GM12878 (cell line): ENCODE data around the gene FOXP1. TPM values are rescaled to one million over a fixed set of nuclear protein-coding genes. Genes with fewer than 3 reads are reported as not detected.

Experiments used
- CBX3 ChIP-seq: fragments of 200-600 bp; sonication (generic); IDR thresholded peaks from 2 replicates; pipeline ENCODE4 v1.6.1; 2016; ENCODE audit warnings: low read depth, borderline replicate concordance
- CEBPZ ChIP-seq: fragments of 150-350 bp; IDR thresholded peaks from 2 replicates; pipeline ENCODE4 v1.6.1; 2016; ENCODE audit warnings: low read depth, low read length
- FOS ChIP-seq: IDR thresholded peaks from 3 replicates; pipeline ENCODE4 v1.6.1; 2011; ENCODE audit warnings: borderline replicate concordance; ENCODE audit not compliant: insufficient read length; ENCODE audit errors: extremely low read depth
- MTA2 ChIP-seq: fragments of 450-650 bp; IDR thresholded peaks from 2 replicates; pipeline ENCODE4 v1.6.1; 2016; ENCODE audit warnings: low read depth, mild to moderate bottlenecking, moderate library complexity
- NBN ChIP-seq: fragments of 450-650 bp; IDR thresholded peaks from 2 replicates; pipeline ENCODE4 v1.6.1; 2016
- NR2F1 ChIP-seq: fragments of 450-650 bp; conservative IDR thresholded peaks from 2 replicates; pipeline ENCODE4 v1.6.1; 2017; ENCODE audit warnings: mild to moderate bottlenecking
- TAF1 ChIP-seq: IDR thresholded peaks from 2 replicates; pipeline ENCODE4 v1.6.1; 2011; ENCODE audit warnings: mild to moderate bottlenecking, low read depth, low read length, borderline replicate concordance
- ZBTB11 ChIP-seq: fragments of 450-650 bp; formaldehyde crosslinking; IDR thresholded peaks from 2 replicates; pipeline ENCODE4 v1.5.0; 2022; ENCODE audit warnings: mild to moderate bottlenecking, missing genetic modification characterization
- ZNF384 ChIP-seq: IDR thresholded peaks from 2 replicates; pipeline ENCODE4 v1.6.1; 2012; ENCODE audit warnings: low read depth, mild to moderate bottlenecking, low read length, improper control_type of control experiment, borderline replicate concordance
- polyA plus RNA-seq, 11 experiments: library from polyadenylated mRNA; depleted of rRNA in 4 of 11; unstranded in 6 of 11; stranded (reverse) in 5 of 11; fragments of >200 nt; fragmentation: Nextera tagmentation in 4 of 11; fragmentation: Illumina TruSeq in 1 of 11; extraction: Ambion mirVana in 4 of 11; extraction: Trizol in 1 of 11; gene quantifications; 1 replicate in 1 of 11; 2 replicates in 10 of 11; pipeline versions ENCODE4 v1.2.1 to v1.2.3, GENCODE V29; 2011 to 2016; ENCODE audit warnings: inconsistent platforms in 2 of 11, missing spikeins in 2 of 11, low read depth in 1 of 11
- total RNA-seq, 4 experiments: library from RNA; depleted of rRNA in 3 of 4; stranded (reverse); fragments of >200 nt in 3 of 4; fragmentation: Illumina TruSeq in 1 of 4; extraction: Trizol in 1 of 4; gene quantifications; 2 replicates each; pipeline versions ENCODE4 v1.2.1 to v1.2.3, GENCODE V29; 2013 to 2021
- TF ChIP-seq, protein P1 (sequence below): IDR thresholded peaks from 2 replicates; pipeline ENCODE4 v1.6.1; 2012; ENCODE audit warnings: low read length, inconsistent platforms

FOXP1 gene
- total and polyA plus RNA-seq, 10 of the 15 experiments (the other 5 are each of a cell fraction or from before 2014, with no cell fraction given), result 0.05 to 1.6 (median 0.20) TPM; not detected in 1

DNA sequence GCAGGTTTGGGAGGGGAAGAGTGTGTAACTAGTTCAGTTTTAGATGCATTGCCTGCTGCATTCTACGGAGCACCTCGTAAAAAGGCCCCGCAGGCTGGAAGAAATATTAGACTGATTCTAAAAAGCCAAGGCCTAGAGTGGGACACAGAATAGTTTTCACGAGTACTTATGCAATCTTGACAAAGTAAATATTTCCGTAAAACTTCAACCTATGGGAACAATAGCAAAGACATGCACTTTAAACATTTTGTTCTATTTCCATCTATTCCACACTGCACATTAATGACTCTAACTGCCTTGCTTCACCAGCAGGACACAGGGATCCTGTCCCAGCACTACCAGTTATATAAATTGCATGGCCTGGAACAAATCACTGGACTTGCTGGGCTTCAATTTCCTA, 260.0 kb downstream of the FOXP1 start (continued):
- TF ChIP-seq CEBPZ (no peak), ZBTB11 (no peak), ZNF384 (no peak), TAF1 (no peak), NR2F1 (no peak), MTA2 (no peak), CBX3 (no peak), FOS (no peak), NBN (no peak)
- TF ChIP-seq, protein P1, sequence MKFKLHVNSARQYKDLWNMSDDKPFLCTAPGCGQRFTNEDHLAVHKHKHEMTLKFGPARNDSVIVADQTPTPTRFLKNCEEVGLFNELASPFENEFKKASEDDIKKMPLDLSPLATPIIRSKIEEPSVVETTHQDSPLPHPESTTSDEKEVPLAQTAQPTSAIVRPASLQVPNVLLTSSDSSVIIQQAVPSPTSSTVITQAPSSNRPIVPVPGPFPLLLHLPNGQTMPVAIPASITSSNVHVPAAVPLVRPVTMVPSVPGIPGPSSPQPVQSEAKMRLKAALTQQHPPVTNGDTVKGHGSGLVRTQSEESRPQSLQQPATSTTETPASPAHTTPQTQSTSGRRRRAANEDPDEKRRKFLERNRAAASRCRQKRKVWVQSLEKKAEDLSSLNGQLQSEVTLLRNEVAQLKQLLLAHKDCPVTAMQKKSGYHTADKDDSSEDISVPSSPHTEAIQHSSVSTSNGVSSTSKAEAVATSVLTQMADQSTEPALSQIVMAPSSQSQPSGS, result no peak
- TF ChIP-seq, all 136 proteins: peak for 0
